Measurements from ENCODE around the gene IRX5.

IRX5 gene

GRCh38 chr16:54923988-54924387, 6.7 kb upstream of the IRX5 start:
- TF ChIP-seq, protein P1, sequence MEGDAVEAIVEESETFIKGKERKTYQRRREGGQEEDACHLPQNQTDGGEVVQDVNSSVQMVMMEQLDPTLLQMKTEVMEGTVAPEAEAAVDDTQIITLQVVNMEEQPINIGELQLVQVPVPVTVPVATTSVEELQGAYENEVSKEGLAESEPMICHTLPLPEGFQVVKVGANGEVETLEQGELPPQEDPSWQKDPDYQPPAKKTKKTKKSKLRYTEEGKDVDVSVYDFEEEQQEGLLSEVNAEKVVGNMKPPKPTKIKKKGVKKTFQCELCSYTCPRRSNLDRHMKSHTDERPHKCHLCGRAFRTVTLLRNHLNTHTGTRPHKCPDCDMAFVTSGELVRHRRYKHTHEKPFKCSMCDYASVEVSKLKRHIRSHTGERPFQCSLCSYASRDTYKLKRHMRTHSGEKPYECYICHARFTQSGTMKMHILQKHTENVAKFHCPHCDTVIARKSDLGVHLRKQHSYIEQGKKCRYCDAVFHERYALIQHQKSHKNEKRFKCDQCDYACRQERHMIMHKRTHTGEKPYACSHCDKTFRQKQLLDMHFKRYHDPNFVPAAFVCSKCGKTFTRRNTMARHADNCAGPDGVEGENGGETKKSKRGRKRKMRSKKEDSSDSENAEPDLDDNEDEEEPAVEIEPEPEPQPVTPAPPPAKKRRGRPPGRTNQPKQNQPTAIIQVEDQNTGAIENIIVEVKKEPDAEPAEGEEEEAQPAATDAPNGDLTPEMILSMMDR (IDR thresholded peaks at IDR 0.05; ENCODE audit: borderline replicate concordance, insufficient read depth, low read depth, low read length), result no peak

GRCh38 chr16:54926166-54926838, 4.4 kb upstream of the IRX5 start:
- TF ChIP-seq, protein P1 (IDR thresholded peaks at IDR 0.05; ENCODE audit: borderline replicate concordance, insufficient read depth, low read depth, low read length), result no peak
- no peak overlapping the region for H3K4me3 ChIP-seq (ENCODE audit: low read depth, low read length)

More at GRCh38 chr16:54923988-54924387, 6.7 kb upstream of the IRX5 start:
- H3K4me3 ChIP-seq (ENCODE audit: low read depth, low read length), result no peak overlapping the region

- TF ChIP-seq, protein P1 (IDR thresholded peaks at IDR 0.05; ENCODE audit: borderline replicate concordance, insufficient read depth, low read depth, low read length), result no peak
- peak overlapping the region; percentile 71 for H3K4me3 ChIP-seq (ENCODE audit: low read depth, low read length)
Measured at GRCh38 chr16:54927125-54928015, 3.3 kb upstream of the IRX5 start.

DNA sequence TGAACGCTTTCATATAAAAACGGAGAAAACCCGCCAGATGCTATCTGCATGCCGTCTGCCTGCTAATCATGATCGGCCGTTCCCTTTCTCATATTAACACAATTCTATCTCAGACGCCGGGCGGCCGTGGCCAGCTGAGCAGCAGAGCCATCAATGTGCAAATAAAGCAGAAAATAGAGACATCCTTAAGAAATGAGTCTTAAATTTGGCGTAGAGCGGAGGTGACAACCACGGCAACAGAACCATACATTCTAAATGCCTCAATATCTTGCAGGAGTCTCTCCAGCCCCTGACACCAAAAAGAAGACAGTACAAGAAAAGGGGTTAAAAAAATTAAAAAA, 2.7 kb upstream of the IRX5 start:
- TF ChIP-seq, protein P1 (IDR thresholded peaks at IDR 0.05; ENCODE audit: borderline replicate concordance, insufficient read depth, low read depth, low read length), result no peak
- peak overlapping the region; percentile 71 for H3K4me3 ChIP-seq (ENCODE audit: low read depth, low read length)

GRCh38 chr16:54928411-54929089, 2.1 kb upstream of the IRX5 start:
- H3K4me3 ChIP-seq (ENCODE audit: low read depth, low read length), result peak overlapping the region; percentile 71
- TF ChIP-seq, protein P1 (IDR thresholded peaks at IDR 0.05; ENCODE audit: borderline replicate concordance, insufficient read depth, low read depth, low read length), result no peak

DNA sequence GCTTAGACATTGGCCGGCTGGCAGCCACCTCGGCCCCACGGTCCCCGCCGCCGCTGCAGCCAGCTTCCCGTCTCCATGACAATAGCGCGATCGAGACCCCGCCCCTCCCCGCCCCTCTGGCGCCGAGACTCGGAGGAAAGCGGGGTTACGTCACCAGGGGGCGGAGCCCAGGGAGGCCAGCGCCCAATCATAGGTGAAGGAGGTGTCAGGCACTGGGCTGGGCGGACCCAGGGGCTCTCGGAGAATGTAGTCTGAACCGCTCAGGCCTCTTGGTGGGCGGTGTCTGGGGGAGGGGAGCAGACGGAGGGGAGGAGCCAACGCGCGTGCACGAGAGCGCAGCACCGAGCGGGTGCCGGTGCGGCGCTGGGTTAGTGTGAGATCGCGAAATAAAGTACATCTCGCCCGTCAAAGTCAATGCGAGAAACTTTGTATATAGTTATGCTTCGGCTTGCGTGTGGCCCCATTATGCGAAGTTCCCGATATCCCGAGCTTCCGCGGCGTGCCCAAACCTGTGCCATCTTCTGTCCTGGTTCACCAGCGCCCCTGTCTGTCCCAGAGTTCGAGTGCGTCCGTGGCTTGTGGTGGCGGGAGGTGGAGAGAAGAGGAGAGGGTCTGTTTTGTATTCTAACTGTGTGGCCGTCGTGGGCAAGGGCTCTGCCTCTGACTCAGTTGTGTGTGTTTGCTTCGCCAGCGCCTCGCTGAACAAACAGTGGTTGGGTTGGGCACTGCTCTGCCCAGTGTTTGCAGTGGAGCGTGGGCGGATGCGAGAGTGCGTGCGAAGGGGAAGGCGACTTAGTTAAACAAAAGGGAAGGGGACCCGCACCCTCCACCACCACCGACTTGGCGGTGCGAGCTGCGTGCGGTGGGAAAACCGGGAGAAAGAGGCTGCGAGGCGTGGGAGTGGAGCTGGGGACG, 1.3 kb upstream of the IRX5 start:
- TF ChIP-seq, protein P1 (IDR thresholded peaks at IDR 0.05; ENCODE audit: borderline replicate concordance, insufficient read depth, low read depth, low read length), result no peak

More for the DNA sequence above, 1.3 kb upstream of the IRX5 start:
- H3K4me3 ChIP-seq (ENCODE audit: low read depth, low read length), result peak overlapping the region; percentile 71

All from GM12875 (cell line).